Astrocyte of the cerebellum (primary cell): ENCODE results near the gene MAGIX.

Source experiments
- DNase-seq: peaks from one replicate; pipeline ENCODE4 v3.0.0-alpha.2; 2011; ENCODE audit warnings: low read depth
- H3K4me3 ChIP-seq: 2 replicates; pipeline ENCODE4 v1.5.1; 2011; ENCODE audit warnings: mild to moderate bottlenecking, low read depth, low read length, moderate library complexity
- in situ Hi-C: cut with HindIII; loops from 2 replicates; pipeline ENCODE4 v1.10.0; 2017; ENCODE audit warnings: low sequenced_read_pairs
- TF ChIP-seq, protein P1 (sequence below): IDR thresholded peaks from 2 replicates; pipeline ENCODE4 v1.5.1; 2012; ENCODE audit warnings: low read length, low read depth, moderate library complexity, mild to moderate bottlenecking; ENCODE audit errors: missing control alignments

Gene MAGIX

DNA sequence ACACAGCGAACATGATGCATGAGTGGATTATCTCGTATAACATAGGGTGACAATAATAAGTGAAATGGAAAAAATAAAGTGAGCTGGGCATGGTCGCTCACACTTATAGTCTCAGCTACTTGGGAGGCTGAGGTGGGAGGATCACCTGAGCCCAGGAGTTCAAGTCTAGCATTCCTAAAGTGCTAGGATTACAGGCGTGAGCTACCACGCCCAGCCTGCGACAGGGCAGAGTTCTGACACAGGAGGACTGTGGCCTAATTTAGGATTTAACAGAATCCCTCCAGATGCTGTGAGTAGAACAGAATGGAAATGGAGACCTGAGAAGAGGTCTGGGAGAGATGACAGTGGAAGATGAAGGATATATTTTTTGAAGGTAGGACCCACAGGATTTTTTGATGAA, 27.0 kb downstream of the MAGIX start:
- in situ Hi-C loops, result no loop called here
- H3K4me3 ChIP-seq, result peak overlapping the region; percentile 40
- TF ChIP-seq, protein P1, sequence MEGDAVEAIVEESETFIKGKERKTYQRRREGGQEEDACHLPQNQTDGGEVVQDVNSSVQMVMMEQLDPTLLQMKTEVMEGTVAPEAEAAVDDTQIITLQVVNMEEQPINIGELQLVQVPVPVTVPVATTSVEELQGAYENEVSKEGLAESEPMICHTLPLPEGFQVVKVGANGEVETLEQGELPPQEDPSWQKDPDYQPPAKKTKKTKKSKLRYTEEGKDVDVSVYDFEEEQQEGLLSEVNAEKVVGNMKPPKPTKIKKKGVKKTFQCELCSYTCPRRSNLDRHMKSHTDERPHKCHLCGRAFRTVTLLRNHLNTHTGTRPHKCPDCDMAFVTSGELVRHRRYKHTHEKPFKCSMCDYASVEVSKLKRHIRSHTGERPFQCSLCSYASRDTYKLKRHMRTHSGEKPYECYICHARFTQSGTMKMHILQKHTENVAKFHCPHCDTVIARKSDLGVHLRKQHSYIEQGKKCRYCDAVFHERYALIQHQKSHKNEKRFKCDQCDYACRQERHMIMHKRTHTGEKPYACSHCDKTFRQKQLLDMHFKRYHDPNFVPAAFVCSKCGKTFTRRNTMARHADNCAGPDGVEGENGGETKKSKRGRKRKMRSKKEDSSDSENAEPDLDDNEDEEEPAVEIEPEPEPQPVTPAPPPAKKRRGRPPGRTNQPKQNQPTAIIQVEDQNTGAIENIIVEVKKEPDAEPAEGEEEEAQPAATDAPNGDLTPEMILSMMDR, result no peak
- no peak for DNase-seq

DNA sequence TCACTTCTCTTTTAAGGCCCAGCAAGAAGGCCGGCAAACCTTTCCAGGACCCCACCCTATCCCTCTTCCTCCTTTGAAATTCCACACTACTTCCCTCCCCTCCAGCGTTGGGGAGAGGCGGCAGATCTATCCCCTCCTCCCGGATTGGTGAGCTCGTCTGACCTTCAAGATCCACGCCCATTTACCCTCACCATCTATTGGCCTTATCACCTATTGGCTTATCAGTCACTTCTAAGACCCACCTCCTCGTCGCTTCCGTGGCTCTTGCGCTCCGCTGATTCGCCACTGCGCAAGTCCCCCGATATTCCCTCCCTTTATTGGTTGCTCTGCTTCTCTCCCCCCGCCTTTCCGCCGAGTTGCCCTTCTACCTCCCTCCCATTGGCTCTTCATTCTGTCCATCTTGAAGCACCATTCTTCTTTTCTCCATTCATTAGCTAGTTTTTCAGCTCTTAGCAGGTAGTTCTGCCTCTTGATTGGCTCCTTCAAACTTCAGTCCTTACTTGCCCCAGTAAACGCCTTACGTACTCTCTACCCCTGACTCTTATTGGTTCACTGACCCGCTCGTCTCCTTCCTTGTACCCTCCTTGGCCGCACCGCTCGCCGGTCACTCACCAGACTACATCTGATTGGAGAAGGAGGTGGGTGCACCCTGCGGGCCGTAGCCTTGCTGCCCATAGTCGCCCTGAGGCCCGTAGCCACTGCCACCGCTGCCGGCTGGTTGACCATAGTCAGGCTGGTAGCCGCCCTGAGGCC, 28.4 kb downstream of the MAGIX start:
- DNase-seq, result peak; percentile 97
- TF ChIP-seq, protein P1, result no peak
- peak overlapping the region; percentile 50 for H3K4me3 ChIP-seq
- in situ Hi-C loops, result no loop called here

DNA sequence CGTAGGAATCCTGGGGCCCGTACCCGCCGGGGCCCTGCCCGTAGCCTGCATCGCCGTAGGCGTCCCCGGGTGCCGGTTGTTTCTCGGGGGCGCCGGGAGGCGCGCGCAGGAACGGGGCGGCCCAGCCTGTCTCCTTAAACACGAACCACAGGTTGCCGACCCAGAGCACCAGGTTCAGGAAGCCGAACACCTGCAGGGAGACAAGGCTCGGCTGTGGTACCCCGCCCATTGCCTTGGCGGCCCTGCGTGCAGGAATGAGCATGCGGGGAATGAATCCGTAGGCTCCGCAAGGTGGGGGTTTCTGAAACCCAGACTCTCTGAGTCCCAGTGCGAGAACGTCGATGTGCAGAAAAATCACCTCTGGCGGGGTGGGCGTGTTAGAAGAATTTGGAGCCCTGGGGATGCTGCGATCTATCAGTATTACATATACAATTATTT, 29.0 kb downstream of the MAGIX start:
- in situ Hi-C loops, result no loop called here
- H3K4me3 ChIP-seq, result peak overlapping the region; percentile 50
- TF ChIP-seq, protein P1, result no peak
- no peak for DNase-seq

DNA sequence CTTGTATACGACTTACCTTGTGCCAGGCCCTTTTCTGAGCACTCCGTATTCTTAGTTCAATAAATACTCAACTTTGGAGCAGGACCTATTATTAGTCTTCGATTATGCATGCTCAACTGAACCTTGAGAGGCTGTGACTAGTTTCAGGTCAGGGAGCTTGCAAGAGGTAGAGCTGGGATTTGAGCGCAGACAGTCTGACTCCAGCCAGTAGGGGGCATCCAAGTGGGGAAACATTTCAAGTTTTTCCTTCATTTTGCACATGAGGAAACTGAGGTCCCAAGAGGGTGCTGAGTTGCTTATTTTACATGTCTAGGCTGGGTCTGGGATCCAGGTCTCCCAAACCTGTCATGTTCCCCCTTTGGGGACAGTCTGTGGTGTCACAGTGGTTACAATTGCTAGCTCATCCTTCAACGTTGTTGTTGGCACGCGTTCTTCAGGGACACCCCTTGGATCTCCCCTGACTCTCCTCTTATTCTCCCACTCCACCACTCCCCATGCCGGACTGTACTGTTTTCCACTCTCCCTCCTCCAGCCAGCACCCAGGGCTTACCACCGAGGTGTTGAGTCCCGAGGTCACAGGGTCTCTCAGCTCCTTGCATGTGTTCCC, 30.3 kb downstream of the MAGIX start:
- in situ Hi-C loops, result no loop called here

DNA sequence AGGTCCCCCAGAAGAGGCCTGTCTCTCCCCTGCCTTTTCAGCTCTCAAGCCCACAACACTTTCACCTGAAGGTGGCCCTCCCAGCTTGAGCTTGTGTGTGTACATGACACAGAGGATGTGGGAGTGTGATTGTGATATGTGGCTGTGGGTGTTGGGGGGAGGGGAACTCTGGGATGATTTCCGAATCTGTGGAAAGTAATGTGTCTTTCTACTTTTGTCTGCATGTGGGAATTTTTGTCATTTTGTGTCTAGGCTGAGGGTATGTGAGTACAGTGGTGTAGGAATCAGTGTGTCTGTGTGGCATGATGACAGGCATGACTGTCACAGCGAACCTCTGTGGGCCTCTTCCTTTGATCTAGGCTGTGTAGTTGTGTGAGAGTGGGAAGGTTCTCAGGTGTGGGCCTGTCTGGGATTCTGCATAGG, 31.0 kb downstream of the MAGIX start:
- TF ChIP-seq, protein P1, result no peak
- DNase-seq, result no peak
- H3K4me3 ChIP-seq, result no peak overlapping the region
- in situ Hi-C loops, result no loop called here

More for the DNA sequence above, 30.3 kb downstream of the MAGIX start:
- TF ChIP-seq, protein P1, result peak; percentile 68
- DNase-seq, result no peak
- H3K4me3 ChIP-seq, result no peak overlapping the region

DNA sequence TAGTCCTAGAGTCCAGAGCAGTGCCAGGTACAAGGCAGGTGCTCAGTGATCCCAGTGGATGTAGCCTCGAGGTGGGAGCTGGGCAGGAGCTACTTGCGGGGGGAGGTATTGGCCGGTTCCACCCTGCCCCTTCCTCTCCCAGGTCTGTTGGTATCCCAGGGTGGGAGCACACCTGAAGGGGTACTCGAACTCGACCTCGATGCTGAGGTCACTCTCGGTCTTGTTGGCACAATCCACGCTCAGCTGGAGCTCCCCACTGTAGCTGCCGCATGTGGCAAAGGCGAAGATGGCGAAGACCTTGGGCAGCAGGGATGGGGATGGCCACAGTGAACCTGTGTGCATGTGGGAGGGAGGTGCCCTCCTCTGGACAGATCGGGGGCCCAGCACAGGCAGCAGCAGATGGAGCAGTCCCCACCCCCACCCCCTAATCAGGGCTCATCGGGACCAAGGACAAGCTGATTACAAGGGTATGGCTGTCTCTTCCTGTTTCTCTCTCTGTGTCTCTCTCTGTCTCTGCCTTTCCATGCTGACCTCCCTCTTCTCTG, 35.1 kb downstream of the MAGIX start:
- no peak for DNase-seq
- no peak overlapping the region for H3K4me3 ChIP-seq
- TF ChIP-seq, protein P1, result no peak
- in situ Hi-C loops, result no loop called here
